HepG2 (cell line): ENCODE results near the gene NFKB2.

Experiments used
- POLR2AphosphoS5 ChIP-seq: IDR thresholded peaks from 2 replicates; pipeline ENCODE4 v1.6.1; 2012; ENCODE audit warnings: low read depth, low read length
- ZNF790 ChIP-seq: sonication (generic); formaldehyde crosslinking; IDR thresholded peaks from 2 replicates; pipeline ENCODE4 v1.8.0; 2022; ENCODE audit warnings: missing genetic modification reagents, mild to moderate bottlenecking, borderline replicate concordance

- TF ChIP-seq ZNF790 (CRISPR knock-in tag) = no peak
- TF ChIP-seq POLR2AphosphoS5 = no peak
Observed at GRCh38 chr10:102400076-102400475, 4.6 kb downstream of the NFKB2 start.
